GM20000 (cell line): ENCODE results near the gene EFCAB8.
"Not testable (repeated sequence)": the region's sequence is repeated elsewhere in the genome, so short reads cannot be mapped to it uniquely, and the experiment has no call there.

Experiments used
- DNase-seq: peaks from one replicate; pipeline ENCODE4 v3.0.0; 2012; ENCODE audit warnings: low spot score
- TF ChIP-seq, protein P1 (sequence below): IDR thresholded peaks from 2 replicates; pipeline ENCODE4 v1.5.1; 2012; ENCODE audit warnings: mild to moderate bottlenecking, control low read depth; ENCODE audit errors: extremely low read depth, missing control alignments

Gene EFCAB8

DNA sequence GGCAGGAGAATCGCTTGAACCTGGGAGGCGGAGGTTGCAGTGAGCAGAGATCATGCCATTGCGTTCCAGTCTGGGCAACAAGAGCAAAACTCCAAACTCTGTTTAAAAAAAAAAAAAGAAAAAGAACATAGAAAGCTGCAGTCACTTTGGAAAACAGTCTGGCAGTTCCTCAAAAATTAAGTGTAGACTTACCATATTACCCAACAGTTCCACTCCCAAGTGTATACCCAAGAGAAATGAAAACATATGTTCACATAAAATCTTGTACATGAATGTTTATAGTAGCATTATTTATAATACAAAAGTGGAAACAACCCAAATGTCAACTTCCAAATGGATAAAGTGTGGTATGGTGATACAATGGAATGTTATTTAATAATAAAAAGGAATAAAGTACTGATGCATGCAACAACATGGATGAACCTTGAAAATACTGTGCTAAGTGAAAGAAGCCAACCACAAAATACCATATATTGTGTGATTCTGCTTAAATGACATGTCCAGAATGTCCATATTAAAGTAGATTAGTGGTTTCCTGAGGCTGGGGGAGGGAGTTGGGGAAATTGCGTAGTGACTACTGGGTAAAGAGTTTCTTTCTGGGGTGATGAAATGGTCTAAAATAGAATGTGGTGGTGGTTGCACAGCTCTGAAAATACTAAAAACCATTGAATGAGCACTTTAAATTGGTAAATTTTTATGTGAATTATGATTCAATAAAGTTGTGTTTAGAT is 82.6 kb downstream of the EFCAB8 start:
- no peak for DNase-seq
- TF ChIP-seq, protein P1, sequence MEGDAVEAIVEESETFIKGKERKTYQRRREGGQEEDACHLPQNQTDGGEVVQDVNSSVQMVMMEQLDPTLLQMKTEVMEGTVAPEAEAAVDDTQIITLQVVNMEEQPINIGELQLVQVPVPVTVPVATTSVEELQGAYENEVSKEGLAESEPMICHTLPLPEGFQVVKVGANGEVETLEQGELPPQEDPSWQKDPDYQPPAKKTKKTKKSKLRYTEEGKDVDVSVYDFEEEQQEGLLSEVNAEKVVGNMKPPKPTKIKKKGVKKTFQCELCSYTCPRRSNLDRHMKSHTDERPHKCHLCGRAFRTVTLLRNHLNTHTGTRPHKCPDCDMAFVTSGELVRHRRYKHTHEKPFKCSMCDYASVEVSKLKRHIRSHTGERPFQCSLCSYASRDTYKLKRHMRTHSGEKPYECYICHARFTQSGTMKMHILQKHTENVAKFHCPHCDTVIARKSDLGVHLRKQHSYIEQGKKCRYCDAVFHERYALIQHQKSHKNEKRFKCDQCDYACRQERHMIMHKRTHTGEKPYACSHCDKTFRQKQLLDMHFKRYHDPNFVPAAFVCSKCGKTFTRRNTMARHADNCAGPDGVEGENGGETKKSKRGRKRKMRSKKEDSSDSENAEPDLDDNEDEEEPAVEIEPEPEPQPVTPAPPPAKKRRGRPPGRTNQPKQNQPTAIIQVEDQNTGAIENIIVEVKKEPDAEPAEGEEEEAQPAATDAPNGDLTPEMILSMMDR = no peak

DNA sequence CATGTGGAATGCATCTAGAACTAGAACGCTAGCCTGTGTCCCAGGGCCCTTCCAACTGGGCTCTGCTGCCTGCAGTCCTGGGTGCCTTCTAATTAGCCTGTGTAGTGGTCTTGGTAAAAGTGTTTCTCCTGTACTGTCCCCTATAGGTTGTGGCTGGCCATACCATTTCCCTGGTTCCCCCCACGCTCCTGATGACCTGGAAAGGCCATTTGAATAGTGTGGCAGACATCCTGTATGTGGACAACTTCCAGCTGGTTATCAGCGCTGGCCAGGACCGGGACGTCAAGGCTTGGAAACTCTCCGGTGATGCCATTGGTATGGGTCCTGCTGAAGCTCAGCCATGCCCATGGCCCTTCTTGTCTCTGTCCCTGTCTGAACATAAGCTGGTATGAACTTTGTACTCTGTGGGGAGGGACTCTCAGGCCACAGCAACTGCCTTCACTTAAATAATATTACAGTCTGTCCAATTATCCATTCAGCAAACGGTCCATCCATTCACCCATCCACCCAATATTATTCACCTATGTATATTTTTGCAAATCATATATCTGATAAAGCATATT is 84.8 kb downstream of the EFCAB8 start:
- TF ChIP-seq, protein P1 = no peak
- DNase-seq = no peak

DNA sequence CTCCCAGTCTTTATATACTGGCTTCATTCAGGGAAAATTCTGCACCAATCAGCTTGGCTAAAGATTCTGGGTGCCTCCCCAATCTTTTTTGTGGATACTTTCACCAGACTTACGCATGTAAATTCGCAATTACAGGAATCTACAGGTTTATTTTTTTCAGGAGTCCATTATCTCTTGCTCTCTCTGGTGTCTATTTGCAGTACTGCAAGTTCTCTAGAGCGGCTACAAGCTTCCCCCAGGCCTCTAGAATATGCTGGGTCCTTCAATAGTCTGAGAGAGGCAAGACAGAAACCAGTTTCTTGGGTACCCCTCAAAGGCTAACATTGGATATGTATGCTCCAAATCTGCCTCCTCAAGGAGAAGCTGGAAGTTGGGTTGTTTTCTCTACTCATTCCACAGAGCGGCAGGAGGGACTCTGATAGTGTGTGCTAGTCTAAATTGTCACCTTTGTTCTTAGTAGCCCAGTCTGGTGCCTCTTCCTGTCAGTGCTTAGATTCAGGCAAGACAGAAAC is 87.0 kb downstream of the EFCAB8 start:
- DNase-seq = peak; percentile 38
- TF ChIP-seq, protein P1 = peak; percentile 21

DNA sequence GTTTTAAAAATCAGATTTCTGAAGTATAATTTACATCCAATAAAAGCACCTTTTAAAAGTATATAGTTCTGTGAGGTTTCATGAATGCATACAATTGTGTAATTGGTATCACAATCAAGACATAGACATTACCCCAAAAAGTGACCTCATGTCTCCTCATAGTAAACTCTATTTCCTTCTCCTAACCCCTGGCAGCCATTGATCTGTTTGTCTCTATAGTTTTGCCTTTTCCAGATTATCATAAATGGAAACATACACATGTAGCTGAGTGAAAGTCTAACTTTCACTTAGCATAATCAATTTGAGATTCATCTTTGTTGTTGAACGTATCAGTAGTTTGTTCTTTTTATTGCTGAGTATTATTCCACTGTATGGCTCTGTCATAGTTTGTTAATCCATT is 87.9 kb downstream of the EFCAB8 start:
- TF ChIP-seq, protein P1 = no peak
- DNase-seq = no peak

DNA sequence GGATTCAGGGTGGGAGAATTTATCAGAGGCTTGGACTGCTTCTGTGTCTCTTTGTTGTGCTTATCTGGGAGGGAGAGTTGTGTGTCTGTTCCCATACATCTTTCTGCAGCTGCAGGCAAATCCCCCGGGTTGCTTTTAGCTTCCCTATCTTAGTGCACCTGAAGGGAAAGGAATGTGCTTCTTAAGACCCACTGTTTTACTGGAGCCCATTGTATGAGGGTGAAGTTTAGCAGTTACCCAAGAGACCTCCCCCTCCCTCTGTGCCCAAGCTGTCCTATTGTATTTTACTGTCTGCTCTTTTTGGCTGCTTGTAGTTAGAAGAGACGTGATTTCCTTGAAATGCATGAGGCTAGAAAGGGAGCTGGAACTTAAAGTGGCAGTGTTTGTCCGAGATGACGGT is 91.8 kb downstream of the EFCAB8 start:
- not testable (repeated sequence) for DNase-seq

DNA sequence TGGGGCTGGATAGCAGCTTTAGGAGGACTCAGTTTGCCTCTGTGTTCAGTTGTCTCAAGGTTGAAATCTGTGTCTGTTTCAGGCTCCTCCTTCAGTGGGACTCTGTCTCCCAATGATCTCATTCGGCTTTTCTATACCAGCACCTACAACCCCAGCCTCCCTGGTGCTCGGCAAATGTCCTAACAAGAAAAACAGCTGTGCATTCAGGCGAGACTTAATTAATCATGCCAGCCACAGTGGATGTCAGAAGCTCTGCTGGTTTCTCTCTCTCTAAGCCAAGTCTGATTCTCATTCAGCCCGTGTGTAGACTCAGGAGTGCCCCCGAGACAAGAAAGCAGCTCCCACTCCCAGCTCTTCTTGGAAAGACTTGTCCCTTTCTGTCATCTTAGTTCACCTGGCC is 98.7 kb downstream of the EFCAB8 start:
- no peak for DNase-seq
- TF ChIP-seq, protein P1 = no peak

DNA sequence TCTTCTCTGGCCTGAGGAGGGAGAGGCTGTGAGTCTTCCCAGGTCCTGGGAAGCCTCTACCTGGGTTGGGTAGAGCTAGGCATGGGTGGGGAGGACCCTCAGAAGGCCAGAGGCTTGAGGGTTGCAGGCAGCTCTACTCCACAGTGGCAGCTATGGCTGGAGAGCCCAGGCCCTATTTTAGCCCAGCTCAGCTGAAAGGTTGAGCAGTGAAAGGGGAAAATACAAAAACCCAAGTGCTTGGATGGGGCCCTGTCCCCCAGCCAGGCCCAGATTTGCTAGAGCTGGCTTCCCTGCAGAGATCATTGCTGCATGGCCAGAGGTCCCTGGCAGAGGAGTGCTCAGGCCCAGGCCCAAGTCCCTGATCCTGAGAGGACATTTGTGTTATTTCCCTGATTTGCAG is 99.9 kb downstream of the EFCAB8 start:
- no peak for DNase-seq
- TF ChIP-seq, protein P1 = no peak
